Measurements from ENCODE around the gene FANCC.

Gene FANCC

DNA sequence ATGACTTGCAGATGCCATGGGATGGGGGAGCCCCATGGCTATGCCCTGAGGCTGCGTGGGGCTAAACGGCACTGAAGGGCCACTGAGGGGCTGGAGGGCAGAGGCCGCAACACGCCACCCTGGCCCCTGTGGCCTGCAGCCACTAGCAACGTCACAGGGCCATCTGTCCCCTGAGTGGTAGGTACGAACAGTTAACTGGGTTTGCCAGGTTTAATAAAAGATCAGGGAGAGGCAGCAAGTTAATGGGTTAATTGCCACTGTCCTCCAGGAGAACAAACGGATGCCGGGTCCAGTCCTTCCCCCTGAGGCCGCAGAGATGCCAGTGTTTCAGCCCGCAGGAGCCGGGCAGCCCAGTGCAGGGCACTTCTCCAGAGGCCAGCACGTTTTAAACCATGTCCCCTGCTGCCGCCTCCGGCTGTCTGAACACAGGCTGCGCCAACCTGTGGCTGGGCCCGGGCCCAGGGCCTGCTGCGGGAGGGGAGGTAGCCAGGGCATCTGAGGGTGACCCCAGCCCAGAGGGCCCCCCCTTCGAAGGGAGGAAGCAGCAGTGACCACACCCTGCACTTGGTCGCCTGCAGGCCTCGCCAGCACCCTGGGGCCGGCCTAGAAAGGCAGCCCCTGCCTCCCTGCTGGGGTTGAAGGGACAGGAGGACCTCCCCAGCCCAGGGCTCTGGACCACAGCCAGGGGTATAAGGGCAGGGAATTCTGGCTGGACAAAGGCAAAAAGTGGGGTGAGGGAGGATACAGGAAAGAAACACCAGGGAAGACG is 227.3 kb downstream of the FANCC start:
- in situ Hi-C loops (cut with MboI; ENCODE audit: low sequenced_read_pairs), result no loop called here

- in situ Hi-C loops (cut with MboI; ENCODE audit: low sequenced_read_pairs), result no loop called here
Measured at GRCh38 chr9:95089257-95090022, 228.1 kb downstream of the FANCC start.

- in situ Hi-C loops (cut with MboI; ENCODE audit: low sequenced_read_pairs), result no loop called here
Measured at GRCh38 chr9:95088421-95089161, 228.9 kb downstream of the FANCC start.

- in situ Hi-C loops (cut with MboI; ENCODE audit: low sequenced_read_pairs), result no loop called here
Measured at GRCh38 chr9:95087659-95088242, 229.8 kb downstream of the FANCC start.

- in situ Hi-C loops (cut with MboI; ENCODE audit: low sequenced_read_pairs), result no loop called here
Measured at GRCh38 chr9:95086564-95086955, 230.9 kb downstream of the FANCC start.

GRCh38 chr9:95085861-95086563 is 231.5 kb downstream of the FANCC start:
- in situ Hi-C loops (cut with MboI; ENCODE audit: low sequenced_read_pairs), result no loop called here

GRCh38 chr9:95085036-95085770 is 232.3 kb downstream of the FANCC start:
- in situ Hi-C loops (cut with MboI; ENCODE audit: low sequenced_read_pairs), result no loop called here

- in situ Hi-C loops (cut with MboI; ENCODE audit: low sequenced_read_pairs), result no loop called here
Measured at GRCh38 chr9:95084254-95084934, 233.1 kb downstream of the FANCC start.

DNA sequence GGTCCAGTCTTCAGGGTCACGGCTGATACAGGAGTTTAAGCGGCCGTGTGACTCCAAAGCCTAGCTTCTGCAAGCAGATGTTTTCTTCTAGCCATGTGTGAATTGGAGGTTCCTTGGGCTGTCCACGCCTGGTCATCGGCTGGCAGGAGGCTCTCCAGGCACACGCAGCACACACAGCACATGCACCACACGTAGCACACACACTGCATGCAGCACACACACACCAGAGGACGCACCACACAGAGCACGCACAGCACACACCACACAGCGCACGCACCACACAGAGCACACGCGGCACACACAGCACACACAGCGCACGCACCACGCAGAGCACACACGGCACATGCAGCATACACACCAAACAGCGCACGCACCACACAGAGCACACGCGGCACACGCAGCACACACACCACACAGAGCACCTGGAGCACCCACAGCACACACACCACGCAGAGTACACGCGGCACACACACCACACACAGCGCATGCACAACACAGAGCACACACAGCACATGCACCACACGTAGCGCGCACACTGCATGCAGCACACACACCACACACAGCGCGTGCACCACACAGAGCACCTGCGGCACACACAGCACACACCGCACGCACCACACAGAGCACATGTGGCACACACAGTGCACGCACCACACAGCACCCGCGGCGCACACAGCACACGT is 234.3 kb downstream of the FANCC start:
- in situ Hi-C loops (cut with MboI; ENCODE audit: low sequenced_read_pairs), result no loop called here

DNA sequence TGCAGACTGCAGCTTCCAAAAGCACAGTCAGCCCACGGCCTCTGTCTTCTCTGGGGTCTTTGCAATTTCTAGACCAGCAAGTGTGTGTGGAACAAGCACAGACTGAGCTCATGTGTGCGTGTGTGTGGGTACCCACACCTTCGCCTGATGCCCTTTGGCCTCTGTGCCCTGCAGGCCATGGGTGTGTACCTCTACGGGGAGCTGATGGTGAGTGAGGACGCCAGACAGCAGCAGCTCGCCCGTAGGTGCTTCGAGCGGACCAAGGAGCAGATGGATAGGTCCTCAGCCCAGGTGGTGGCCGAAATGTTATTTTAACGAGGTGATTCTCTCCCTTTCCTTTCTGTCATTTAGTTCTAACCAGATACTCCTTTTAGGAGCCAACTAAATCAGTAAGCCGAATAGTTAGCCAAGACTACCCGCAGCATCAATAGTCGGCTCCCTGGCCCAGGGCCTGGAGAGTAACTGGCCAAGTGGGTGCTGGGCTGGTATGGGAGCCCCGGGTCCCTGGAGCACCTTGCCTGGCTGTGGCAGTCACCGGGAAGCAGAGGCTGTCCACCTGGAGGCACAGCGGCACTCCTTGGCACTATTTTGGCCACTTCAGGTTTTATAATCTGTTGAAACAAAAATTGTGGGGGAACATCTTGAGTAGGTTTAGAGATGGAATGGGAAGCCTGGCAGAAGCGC is 235.0 kb downstream of the FANCC start:
- in situ Hi-C loops (cut with MboI; ENCODE audit: low sequenced_read_pairs), result no loop called here

DNA sequence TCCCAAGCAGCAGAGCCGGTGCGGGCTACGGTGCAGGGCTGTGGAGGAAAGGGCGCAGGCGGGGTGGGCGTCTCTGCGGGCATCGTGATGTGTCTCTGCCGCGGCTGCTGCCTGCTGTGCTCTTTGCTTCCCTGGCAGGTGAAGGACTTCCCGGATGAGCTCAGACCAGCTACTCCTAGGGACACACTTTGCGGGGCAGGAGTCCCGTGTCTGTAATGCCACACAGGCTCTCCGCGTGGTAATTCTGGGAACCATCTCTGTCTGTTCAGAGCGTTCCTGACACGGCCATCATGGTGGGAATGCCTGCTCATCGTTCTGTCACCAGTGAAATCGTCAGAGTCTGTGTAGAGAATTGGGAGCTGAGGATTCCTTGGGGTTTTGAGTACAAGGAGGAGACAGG is 235.5 kb downstream of the FANCC start:
- in situ Hi-C loops (cut with MboI; ENCODE audit: low sequenced_read_pairs), result no loop called here

GRCh38 chr9:95080961-95081647 is 236.4 kb downstream of the FANCC start:
- in situ Hi-C loops (cut with MboI; ENCODE audit: low sequenced_read_pairs), result no loop called here

GRCh38 chr9:95079461-95079860 is 238.0 kb downstream of the FANCC start:
- in situ Hi-C loops (cut with MboI; ENCODE audit: low sequenced_read_pairs), result no loop called here

- in situ Hi-C loops (cut with MboI; ENCODE audit: low sequenced_read_pairs), result no loop called here
Measured at GRCh38 chr9:95078939-95079338, 238.6 kb downstream of the FANCC start.

GRCh38 chr9:95078511-95078910 is 239.0 kb downstream of the FANCC start:
- in situ Hi-C loops (cut with MboI; ENCODE audit: low sequenced_read_pairs), result no loop called here

- in situ Hi-C loops (cut with MboI; ENCODE audit: low sequenced_read_pairs), result no loop called here
Measured at GRCh38 chr9:95077766-95078370, 239.6 kb downstream of the FANCC start.

DNA sequence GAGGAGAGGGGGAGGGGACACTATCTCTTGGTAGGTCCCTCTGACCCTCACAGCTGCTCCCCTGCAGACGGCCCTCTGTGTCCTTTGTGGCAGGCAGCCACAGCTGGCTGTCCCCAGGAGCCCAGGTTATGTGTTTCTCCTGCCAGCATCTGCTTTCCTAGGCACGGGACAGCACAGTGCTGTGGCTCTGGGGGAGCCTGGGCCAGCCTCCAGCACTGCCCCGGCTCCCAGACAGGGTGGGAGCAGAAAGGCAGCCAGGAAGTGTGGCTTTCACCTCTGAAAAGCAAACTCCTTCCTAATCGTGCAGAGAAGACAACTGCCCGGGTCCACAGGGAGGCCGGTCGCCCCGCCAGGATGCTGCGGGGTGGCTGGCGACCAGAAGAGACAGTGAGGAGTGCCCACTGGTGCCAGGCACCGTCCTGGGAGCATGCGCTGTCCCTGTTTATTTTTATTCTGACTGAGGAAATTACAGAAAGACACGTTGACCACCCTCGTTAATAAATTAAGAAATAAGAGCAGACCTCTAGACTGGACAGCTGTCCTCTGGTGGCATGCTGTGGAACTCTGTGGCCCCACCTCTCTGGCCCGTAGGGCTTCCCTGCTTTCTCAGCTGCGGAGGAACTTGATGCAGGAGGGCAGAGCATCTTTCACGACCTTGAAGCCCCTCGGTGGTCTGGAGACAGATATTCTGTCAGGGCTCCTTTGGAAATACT is 240.3 kb downstream of the FANCC start:
- in situ Hi-C loops (cut with MboI; ENCODE audit: low sequenced_read_pairs), result no loop called here

All from hTERT RPE-1 (cell line).